Measurements from ENCODE around the gene MAST4. TPM values are rescaled to one million over a fixed set of nuclear protein-coding genes. Genes with fewer than 3 reads are reported as not detected.

MAST4 gene
- total RNA-seq, 2 donors from 2014 or later = 15.9 to 53.1 TPM

DNA sequence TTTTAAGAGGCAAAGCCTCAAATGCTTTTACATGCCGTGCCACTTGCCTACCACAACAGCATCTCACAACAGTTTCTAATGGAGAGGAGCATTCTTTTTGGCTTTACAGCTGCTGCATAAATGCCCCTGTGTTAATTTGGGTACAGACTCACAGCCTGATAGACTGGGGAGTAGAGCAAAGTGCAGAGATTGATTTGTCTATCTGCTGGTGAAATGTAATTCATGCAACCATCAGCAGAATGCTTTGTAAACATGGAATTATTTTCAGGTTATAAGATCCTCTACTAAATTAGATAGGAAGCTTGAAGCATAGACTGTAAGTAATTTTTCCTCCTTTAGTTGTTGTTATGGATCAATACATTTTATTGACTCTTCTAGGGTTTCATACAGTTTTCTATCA is 430.1 kb downstream of the MAST4 start:
- no peak for DNase-seq (ENCODE audit: low spot score)
- no peaks in the 10 kb centered on the region for H3K27me3 Mint-ChIP-seq

DNA sequence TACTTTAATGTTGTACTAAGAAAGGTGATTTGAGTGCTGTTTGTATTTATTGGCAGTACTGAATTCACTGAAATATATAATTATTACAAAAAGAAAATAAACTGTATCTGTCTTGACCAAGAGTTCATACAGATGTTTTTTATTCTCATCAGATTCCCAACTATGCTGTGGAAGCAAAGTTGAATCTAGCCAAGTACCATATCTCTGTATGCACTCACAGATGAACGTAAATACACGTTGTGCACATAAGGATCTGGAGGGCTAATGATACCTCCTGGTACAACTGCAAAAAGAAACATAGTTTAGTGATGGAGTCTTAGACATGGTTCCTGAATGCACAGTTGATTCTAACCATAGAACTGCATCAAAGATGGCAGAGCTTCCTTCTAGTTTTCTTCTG is 431.0 kb downstream of the MAST4 start:
- H3K4me1 Mint-ChIP-seq (ENCODE audit: low read depth in 2 of 2) = peaks cover 15 to 16% of the 10 kb centered on the region in 2 donors
- no peaks in the 10 kb centered on the region for H3K36me3 Mint-ChIP-seq
- no peak for DNase-seq (ENCODE audit: low spot score)
- H3K27ac Mint-ChIP-seq = no peak overlapping the region
- ATAC-seq = no peak
- H3K4me3 Mint-ChIP-seq = no peak overlapping the region
- no peaks in the 10 kb centered on the region for H3K9me3 Mint-ChIP-seq
- H3K27me3 Mint-ChIP-seq = no peaks in the 10 kb centered on the region

More for the DNA sequence above, 430.1 kb downstream of the MAST4 start:
- no peaks in the 10 kb centered on the region for H3K9me3 Mint-ChIP-seq
- H3K36me3 Mint-ChIP-seq = no peaks in the 10 kb centered on the region
- no peak for ATAC-seq
- H3K4me1 Mint-ChIP-seq (ENCODE audit: low read depth in 2 of 2) = peaks cover 12 to 19% of the 10 kb centered on the region in 2 donors
- H3K4me3 Mint-ChIP-seq = no peak overlapping the region
- no peak overlapping the region for H3K27ac Mint-ChIP-seq

DNA sequence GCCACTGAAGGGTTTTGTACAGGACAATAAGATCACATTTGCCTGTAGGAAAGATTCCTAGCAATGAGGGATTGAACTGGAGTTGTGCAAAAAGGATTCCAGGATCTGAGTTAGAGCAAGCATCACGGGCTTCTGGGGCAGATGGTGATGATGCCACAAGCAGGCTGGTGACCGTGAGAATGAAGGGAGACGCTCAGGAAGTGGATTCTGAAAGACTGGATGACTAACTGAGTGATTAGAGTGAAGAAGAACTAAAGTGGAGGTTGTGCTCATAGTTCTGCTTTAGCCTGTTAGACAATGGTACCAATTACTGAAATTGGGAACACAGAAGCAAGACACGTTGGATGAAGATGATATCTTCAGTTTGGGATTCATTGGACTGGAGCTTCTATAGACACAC is 432.2 kb downstream of the MAST4 start:
- Mint-ChIP-seq H3K27me3 (no peaks in the 10 kb centered on the region), H3K36me3 (no peaks in the 10 kb centered on the region), H3K4me3 (no peak overlapping the region), H3K9me3 (no peaks in the 10 kb centered on the region), H3K27ac (no peak overlapping the region), H3K4me1 (ENCODE audit: low read depth in 2 of 2) (peaks cover 16 to 19% of the 10 kb centered on the region in 2 donors)
- no peak for DNase-seq (ENCODE audit: low spot score)
- ATAC-seq = no peak

DNA sequence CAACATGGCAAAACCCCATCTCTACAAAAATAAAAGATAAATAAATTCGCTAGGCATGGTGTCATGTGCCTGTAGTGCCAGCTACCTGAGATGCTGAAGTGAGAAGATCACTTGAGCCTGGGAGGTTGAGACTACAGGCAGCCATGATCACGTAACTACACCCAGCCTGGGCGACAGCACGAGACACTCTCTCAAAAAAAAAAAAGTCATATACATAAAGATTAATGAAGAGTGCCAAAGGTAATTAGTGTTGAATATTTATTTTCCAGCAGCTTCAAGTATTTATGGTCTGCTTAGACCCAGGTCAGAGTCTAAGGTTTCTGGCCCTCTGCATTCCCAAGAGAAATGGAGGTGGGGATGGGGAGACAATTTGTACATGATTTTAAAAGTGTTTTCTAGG is 432.7 kb downstream of the MAST4 start:
- ATAC-seq (no peak), DNase-seq (ENCODE audit: low spot score) (no peak)
- Mint-ChIP-seq H3K9me3 (no peaks in the 10 kb centered on the region), H3K27ac (no peak overlapping the region), H3K4me1 (ENCODE audit: low read depth in 2 of 2) (peaks cover 16 to 19% of the 10 kb centered on the region in 2 donors), H3K36me3 (no peaks in the 10 kb centered on the region), H3K4me3 (no peak overlapping the region), H3K27me3 (no peaks in the 10 kb centered on the region)

DNA sequence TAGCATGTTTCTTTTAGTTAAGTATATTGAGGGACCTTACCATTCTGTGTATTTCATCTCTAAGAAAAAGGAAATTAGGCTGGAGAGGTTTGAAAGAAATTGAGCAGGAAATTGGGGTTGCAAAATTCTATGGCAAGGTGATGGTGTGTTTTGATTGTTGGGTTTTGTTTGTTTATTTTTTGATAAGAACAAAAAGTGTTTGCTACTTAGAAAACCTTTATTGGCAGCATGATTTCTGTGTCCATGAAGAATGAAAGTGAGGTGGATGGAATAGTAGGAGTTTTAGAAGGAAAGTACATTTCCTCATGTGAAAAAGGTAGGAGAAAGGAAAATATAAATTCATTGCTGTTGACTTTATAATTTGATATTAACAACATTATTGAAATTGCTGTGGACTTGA is 433.3 kb downstream of the MAST4 start:
- DNase-seq (ENCODE audit: low spot score) (no peak), ATAC-seq (no peak)
- Mint-ChIP-seq H3K36me3 (no peaks in the 10 kb centered on the region), H3K4me3 (no peak overlapping the region), H3K27me3 (no peaks in the 10 kb centered on the region), H3K9me3 (no peaks in the 10 kb centered on the region), H3K27ac (no peak overlapping the region), H3K4me1 (ENCODE audit: low read depth in 2 of 2) (peaks cover 16 to 19% of the 10 kb centered on the region in 2 donors)

DNA sequence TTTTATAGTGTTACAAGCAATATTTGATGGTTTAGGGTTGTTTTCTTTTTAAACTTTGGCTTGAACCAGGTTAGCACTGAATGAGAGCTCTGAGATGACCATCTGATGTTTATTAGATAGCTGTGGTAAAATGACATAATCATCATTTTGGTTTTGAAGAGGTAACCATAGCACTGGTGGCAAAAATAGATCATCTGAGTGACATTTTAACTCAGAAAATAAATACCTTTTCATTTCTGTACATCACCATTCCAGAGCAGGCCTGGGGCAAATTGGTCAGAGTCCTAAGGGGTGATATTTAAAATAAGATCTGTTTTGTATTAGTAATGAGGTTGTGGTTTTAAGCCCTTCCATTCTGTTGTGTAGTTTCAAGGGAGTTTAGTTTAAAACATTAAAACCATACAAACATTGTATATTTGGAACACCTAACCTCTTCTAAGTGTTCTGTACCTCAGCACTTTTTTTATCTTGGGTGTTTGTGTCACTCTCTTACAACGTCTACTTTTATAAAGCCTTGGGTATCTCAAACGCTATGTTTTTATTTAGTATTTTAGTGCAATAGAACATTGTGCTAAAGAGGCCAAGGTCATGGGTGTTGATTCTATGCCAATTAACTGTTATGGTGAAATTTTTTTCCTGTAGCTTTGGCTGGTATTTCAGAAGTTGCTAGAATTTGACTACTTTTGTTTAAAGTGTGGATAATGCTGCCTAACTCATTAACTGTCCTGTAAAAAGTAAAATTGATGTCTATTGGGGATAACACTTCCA is 434.3 kb downstream of the MAST4 start:
- Mint-ChIP-seq H3K4me1 (ENCODE audit: low read depth in 2 of 2) (peaks cover 16 to 19% of the 10 kb centered on the region in 2 donors), H3K9me3 (no peaks in the 10 kb centered on the region), H3K36me3 (no peaks in the 10 kb centered on the region), H3K4me3 (no peak overlapping the region), H3K27me3 (no peaks in the 10 kb centered on the region), H3K27ac (peak overlapping the region in 1 of 2 donors; percentile 43)
- DNase-seq (ENCODE audit: low spot score) = no peak
- no peak for ATAC-seq

DNA sequence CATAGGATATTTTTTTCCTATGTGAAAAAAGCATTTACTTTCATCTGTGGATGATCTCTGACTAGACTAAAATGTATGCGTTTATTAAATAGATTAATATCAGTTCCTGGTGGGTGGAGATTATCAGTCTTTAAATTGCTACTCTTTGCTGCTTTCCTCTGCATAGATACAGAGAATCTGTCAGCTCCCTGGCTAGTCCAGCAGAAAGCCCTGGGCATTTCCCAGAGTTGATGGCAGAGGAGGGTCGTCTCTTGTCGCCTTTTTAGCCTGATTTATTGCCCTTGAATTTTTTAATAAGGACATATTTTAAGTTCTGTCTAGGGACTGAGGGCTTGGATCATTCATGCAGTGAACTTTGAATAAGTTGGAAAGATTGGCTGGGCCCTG is 434.9 kb downstream of the MAST4 start:
- DNase-seq (ENCODE audit: low spot score) (no peak), ATAC-seq (no peak)
- Mint-ChIP-seq H3K4me1 (ENCODE audit: low read depth in 2 of 2) (peaks cover 16 to 19% of the 10 kb centered on the region in 2 donors), H3K9me3 (no peaks in the 10 kb centered on the region), H3K27me3 (no peaks in the 10 kb centered on the region), H3K36me3 (no peaks in the 10 kb centered on the region), H3K4me3 (no peak overlapping the region), H3K27ac (peak overlapping the region in 1 of 2 donors; percentile 43)

DNA sequence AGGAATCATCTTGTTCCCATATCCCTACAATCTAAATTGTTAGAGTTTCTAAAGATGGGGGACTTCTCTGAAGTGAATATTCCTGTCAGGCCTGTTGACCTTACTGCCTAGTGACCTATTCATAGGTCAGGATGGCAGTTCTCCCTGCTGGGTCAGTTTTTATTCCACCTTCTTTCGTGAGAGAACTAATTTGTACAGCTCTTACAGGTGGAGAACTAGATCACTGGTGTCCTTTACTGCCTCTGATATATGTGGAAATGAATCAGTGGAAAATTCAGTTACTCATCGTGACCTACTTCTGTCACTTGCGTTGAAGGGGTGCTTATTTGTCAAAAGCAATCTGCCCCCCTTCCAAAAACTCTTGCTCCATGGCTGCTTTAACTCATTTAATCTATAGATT is 435.5 kb downstream of the MAST4 start:
- no peaks in the 10 kb centered on the region for H3K36me3 Mint-ChIP-seq
- ATAC-seq = no peak
- H3K4me1 Mint-ChIP-seq (ENCODE audit: low read depth in 2 of 2) = peaks cover 16 to 19% of the 10 kb centered on the region in 2 donors
- DNase-seq (ENCODE audit: low spot score) = no peak
- H3K9me3 Mint-ChIP-seq = no peaks in the 10 kb centered on the region
- no peaks in the 10 kb centered on the region for H3K27me3 Mint-ChIP-seq
- no peak overlapping the region for H3K4me3 Mint-ChIP-seq
- H3K27ac Mint-ChIP-seq = peak overlapping the region in 1 of 2 donors; percentile 26

DNA sequence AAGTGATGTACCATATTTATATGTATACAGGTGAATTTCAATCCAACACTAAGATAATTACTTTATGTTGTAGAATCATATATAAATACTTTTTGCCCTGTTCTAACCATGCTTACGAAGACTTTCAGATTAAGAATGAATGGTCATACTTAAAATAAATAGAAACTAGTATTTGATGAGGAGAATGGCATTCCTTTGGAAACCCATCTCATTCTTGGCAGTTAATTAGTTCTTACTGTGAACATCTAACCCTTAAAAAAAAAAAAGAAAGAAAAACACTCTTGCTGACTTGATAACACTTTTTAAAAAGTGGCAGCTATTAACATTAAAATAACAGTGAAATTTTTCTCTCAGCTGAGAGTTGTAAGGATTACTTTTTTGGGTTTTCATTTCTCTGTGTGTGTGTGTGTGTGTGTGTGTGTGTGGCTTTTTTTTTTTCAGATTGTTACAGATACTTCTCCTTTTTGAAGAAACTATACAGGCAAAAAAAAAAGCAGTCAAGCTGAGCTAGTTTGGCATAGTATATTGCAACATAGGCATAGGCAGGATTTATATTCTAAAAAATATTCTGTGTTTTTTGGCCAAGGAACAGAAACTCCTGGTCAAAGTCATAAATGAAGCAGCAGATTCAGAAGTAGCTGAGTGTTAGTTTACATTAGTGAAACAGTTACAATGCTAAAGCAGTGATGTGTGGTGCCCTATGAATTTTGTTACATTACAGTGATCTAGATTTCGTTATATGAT is 436.9 kb downstream of the MAST4 start:
- no peak overlapping the region for H3K4me3 Mint-ChIP-seq
- DNase-seq (ENCODE audit: low spot score) (no peak), ATAC-seq (no peak)
- no peaks in the 10 kb centered on the region for H3K9me3 Mint-ChIP-seq
- no peaks in the 10 kb centered on the region for H3K36me3 Mint-ChIP-seq
- H3K4me1 Mint-ChIP-seq (ENCODE audit: low read depth in 2 of 2) = peaks cover 13 to 15% of the 10 kb centered on the region in 2 donors
- H3K27me3 Mint-ChIP-seq = no peaks in the 10 kb centered on the region
- H3K27ac Mint-ChIP-seq = no peak overlapping the region

DNA sequence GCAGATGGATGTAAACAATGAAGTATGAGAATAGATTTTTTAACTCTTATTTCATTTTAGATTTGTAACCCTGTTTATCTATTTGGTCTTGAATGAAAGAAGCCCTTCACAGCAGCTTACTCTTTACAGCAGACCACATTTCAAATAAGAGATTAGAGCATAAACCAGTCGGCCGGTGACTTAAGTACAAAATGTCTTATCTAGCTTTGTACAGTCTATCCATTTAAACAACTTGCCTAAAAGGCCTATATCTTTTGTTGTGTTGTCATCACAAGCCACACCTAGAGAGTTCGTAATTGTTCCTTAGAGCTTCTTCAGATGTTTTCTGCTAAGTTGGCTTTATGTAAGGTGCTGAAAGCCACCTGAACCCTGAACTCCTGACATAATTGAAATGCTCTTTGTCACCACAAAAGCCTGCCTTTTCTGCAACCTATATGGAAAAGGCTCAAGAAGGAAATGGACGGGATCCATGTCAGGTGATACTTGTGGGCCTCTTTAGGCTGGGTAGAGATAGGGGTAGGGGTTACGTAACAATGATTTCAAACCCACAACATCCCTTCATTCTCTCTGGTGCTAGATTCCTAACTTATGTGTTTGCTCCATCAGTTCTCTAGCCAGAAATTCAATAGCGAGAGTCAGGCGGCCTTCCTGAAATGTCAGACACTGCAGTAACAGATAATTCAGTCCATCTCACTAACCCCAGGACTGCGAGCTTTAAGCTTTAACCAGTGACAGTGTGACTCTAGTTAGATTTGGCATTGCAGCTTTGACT is 437.9 kb downstream of the MAST4 start:
- no peaks in the 10 kb centered on the region for H3K9me3 Mint-ChIP-seq
- no peak overlapping the region for H3K27ac Mint-ChIP-seq

DNA sequence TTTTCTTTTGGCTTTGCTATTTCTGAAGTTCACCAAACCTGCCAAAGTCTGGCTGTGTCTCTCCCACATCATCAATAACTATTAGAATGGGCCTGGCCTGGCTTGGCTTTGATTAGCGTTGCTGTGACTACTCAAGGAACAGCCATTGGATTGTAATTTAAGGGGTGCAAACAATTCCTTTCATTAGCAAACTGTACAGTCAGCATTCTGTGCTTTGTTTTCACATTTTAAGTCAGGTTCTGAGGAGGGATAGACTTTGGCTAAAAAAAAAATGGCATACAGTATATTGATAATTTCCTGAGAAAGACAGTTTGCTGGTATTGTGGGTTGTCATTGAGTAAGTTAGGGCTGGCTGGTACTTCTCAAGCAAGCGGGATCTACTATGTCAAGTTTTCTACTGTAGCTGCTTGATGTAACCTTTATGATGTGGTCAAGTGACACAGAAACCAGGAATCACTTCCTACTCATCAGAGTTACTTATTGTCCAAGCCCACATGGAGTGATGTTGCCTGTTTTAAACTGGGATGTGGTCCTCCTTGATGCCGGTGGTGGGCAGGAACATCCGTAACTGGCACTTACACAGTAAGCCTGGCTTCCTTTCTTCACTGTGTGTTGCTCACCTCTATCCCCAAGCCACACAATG is 439.0 kb downstream of the MAST4 start:
- Mint-ChIP-seq H3K27me3 (no peaks in the 10 kb centered on the region), H3K27ac (no peak overlapping the region)

More for the DNA sequence above, 437.9 kb downstream of the MAST4 start:
- no peak for ATAC-seq
- no peak overlapping the region for H3K4me3 Mint-ChIP-seq
- H3K27me3 Mint-ChIP-seq = no peaks in the 10 kb centered on the region
- peaks cover 8 to 9% of the 10 kb centered on the region in 2 donors for H3K4me1 Mint-ChIP-seq (ENCODE audit: low read depth in 2 of 2)
- DNase-seq (ENCODE audit: low spot score) = no peak
- H3K36me3 Mint-ChIP-seq = no peaks in the 10 kb centered on the region

DNA sequence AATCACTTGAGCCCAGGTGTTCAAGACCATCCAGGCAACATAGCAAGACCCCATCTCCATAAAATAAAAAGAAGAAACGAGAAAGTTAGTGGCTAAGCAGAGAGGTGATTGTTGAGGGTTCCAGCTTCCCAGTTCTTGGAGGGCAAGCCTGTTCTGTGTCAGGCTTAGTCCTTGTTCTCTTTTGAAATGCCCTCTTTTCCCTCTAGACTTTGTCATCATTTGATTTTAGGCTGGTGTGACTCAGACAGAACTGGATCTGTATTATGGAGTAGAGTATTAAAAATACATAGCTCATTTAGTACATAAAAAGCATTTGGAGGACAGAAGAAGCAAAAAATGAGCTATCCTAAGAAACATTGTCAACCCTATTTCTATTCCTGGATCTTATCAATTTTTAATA is 441.0 kb downstream of the MAST4 start:
- ATAC-seq = no peak
- DNase-seq (ENCODE audit: low spot score) = no peak
- Mint-ChIP-seq H3K27me3 (no peaks in the 10 kb centered on the region), H3K4me1 (ENCODE audit: low read depth in 2 of 2) (peaks cover 2 to 3% of the 10 kb centered on the region in 2 donors), H3K4me3 (no peak overlapping the region), H3K9me3 (no peaks in the 10 kb centered on the region), H3K27ac (no peak overlapping the region), H3K36me3 (no peaks in the 10 kb centered on the region)

More for the DNA sequence above, 439.0 kb downstream of the MAST4 start:
- ATAC-seq (no peak), DNase-seq (ENCODE audit: low spot score) (no peak)
- no peaks in the 10 kb centered on the region for H3K36me3 Mint-ChIP-seq
- H3K9me3 Mint-ChIP-seq = no peaks in the 10 kb centered on the region
- peaks cover 5 to 7% of the 10 kb centered on the region in 2 donors for H3K4me1 Mint-ChIP-seq (ENCODE audit: low read depth in 2 of 2)
- H3K4me3 Mint-ChIP-seq = no peak overlapping the region

DNA sequence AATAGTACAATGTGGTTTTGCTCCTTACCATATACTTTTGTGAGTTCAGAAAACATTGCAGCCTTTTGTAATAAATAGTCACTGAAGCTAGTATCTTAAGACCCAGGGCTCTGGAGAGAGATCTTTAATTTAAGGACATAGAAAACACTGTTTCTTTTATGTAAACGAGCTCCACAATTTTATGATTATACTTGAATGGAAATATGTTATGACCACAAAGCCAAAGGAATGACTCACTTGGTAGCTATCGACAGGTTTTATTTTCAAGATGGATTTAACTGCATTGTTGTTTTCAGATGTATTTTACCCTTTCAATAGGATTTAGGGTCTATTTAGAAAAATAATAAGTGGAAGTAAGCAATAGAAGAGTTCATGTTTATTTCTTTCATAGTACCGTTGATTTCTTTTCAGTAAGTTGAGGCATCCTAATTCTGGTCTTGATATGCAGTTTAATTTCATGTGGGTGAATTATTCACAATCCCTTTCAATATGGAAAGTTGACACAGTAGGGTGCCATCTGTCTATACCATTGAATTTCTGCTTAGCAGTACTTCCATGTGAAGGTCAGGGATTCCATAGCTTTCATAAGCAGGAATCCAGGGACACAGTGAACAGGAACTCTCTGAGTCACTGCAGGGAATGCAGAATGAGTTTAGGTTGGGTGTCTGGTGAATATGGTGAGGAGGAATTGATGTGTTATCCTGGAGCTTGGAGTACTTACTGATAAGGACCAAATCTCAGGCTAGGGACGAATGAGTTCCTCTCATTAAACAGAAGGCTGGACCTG is 442.8 kb downstream of the MAST4 start:
- Mint-ChIP-seq H3K4me1 (ENCODE audit: low read depth in 2 of 2) (peaks cover 2 to 4% of the 10 kb centered on the region in 2 donors), H3K27ac (no peak overlapping the region), H3K4me3 (no peak overlapping the region), H3K36me3 (no peaks in the 10 kb centered on the region), H3K9me3 (no peaks in the 10 kb centered on the region), H3K27me3 (no peaks in the 10 kb centered on the region)
- ATAC-seq (no peak), DNase-seq (ENCODE audit: low spot score) (no peak)

Measured in natural killer cell treated with Interleukin-12 subunit alpha and Interleukin-12 subunit beta and Interleukin-15 and Interleukin-18, amount 100 ng/mL, for 72 hours (primary cell).